Esophagus muscularis mucosa (tissue), 4 donors: ENCODE data around the gene NUDT16L1.

ENCODE experiments used
- CTCF ChIP-seq, 3 experiments: fragments of 200-600 bp in 2 of 3; fragments of 450-650 bp in 1 of 3; sonication (generic) in 2 of 3; IDR thresholded peaks; one replicate each; pipeline ENCODE4 v1.5.1; 2017 to 2019; ENCODE audit warnings: antibody characterized with exemption in 3 of 3, mild to moderate bottlenecking in 2 of 3, moderate library complexity in 1 of 3
- EP300 ChIP-seq: sonication (generic); formaldehyde crosslinking; IDR thresholded peaks from one replicate; pipeline ENCODE4 v1.6.1; 2017; ENCODE audit warnings: antibody characterized with exemption
- POLR2A ChIP-seq: fragments of 450-650 bp; IDR thresholded peaks from one replicate; pipeline ENCODE4 v1.6.1; 2017; ENCODE audit warnings: antibody characterized with exemption, moderate library complexity, mild to moderate bottlenecking, low read depth

DNA sequence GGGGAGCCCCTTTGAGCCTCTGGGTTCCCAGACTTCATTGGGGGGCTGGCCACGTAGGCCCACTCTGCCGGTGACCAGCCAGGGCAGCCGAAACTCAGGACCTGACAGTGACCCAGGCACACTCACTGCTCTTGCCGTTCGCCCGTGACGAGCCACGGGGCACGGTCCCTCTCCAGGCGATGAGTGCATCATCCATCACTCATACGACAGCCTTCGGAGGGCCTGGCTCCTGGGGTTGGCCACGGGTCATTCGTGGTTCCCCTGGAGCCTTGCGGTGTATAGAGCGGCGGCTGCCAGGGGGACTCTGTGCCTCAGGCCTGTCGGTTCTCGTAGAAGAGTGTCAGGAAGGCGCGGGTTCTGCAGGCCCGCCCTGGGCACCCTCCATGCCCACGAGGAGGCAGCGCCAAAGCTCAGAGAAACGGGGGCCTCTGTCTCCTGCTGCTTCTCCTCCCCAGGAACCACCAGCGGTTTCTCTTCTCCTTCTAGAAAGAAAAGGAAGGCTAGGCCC, 11.2 kb upstream of the NUDT16L1 start:
- TF ChIP-seq POLR2A (no peak), CTCF (IDR thresholded peaks at IDR 0.05) (no peak), EP300 (no peak)
